Neuronal stem cell (in vitro differentiated cells): Measurements from ENCODE around the gene MAGI1.

ENCODE experiments used
- DNase-seq: peaks from one replicate; pipeline ENCODE4 v3.0.0-alpha.2; 2013; ENCODE audit warnings: low spot score
- H2AFZ ChIP-seq: one replicate; pipeline ENCODE4 v1.6.1; 2013; ENCODE audit warnings: mild to moderate bottlenecking, low read length, inconsistent platforms
- H2AK5ac ChIP-seq: 2 replicates; pipeline ENCODE4 v1.6.1; 2013; ENCODE audit warnings: low read depth, mild to moderate bottlenecking, inconsistent platforms, low read length, moderate library complexity, mixed read lengths
- H2BK120ac ChIP-seq: 2 replicates; pipeline ENCODE4 v1.6.1; 2013; ENCODE audit warnings: low read depth, mild to moderate bottlenecking, inconsistent platforms, low read length, moderate library complexity, mixed read lengths
- H2BK12ac ChIP-seq: one replicate; pipeline ENCODE4 v1.6.1; 2013; ENCODE audit warnings: low read length, inconsistent platforms
- H2BK15ac ChIP-seq: 2 replicates; pipeline ENCODE4 v1.6.1; 2013; ENCODE audit warnings: mild to moderate bottlenecking, low read length, inconsistent platforms, mixed read lengths
- H2BK5ac ChIP-seq: one replicate; pipeline ENCODE4 v1.6.1; 2013; ENCODE audit warnings: inconsistent platforms, mild to moderate bottlenecking, low read length, moderate library complexity
- H3K14ac ChIP-seq: one replicate; pipeline ENCODE4 v1.6.1; 2013; ENCODE audit warnings: low read length, inconsistent platforms
- H3K18ac ChIP-seq: 2 replicates; pipeline ENCODE4 v1.6.1; 2013; ENCODE audit warnings: low read length, inconsistent platforms
- H3K23ac ChIP-seq: 2 replicates; pipeline ENCODE4 v1.6.1; 2013; ENCODE audit warnings: low read depth, mild to moderate bottlenecking, mixed read lengths, low read length, inconsistent platforms; ENCODE audit not compliant: poor library complexity
- H3K27ac ChIP-seq: replicated peaks from 3 replicates; pipeline ENCODE4 v1.5.1; 2013; ENCODE audit warnings: low read length, inconsistent platforms
- H3K27me3 ChIP-seq, 3 experiments: 2 replicates each; pipeline ENCODE4 v1.6.1; 2013; ENCODE audit warnings: low read length in 3 of 3, mild to moderate bottlenecking in 2 of 3, inconsistent platforms in 1 of 3, low read depth in 1 of 3, mixed read lengths in 1 of 3, moderate library complexity in 1 of 3; ENCODE audit not compliant: control insufficient read depth in 3 of 3, insufficient read depth in 3 of 3
- H3K36me3 ChIP-seq, 2 donors: replicated peaks in 1 of 2; 2 replicates each; pipeline ENCODE4 v1.6.1; 2013; ENCODE audit warnings: low read length in 2 of 2; ENCODE audit not compliant: control insufficient read depth in 2 of 2, insufficient read depth in 2 of 2
- H3K4ac ChIP-seq: 2 replicates; pipeline ENCODE4 v1.6.1; 2013; ENCODE audit warnings: inconsistent platforms, mild to moderate bottlenecking, low read length, moderate library complexity
- H3K4me1 ChIP-seq, 2 donors: 1 replicate in 1 of 2; 2 replicates in 1 of 2; pipeline ENCODE4 v1.6.1; 2013; ENCODE audit warnings: low read length in 2 of 2, low read depth in 1 of 2; ENCODE audit not compliant: control insufficient read depth in 2 of 2, insufficient read depth in 1 of 2
- H3K4me2 ChIP-seq: one replicate; pipeline ENCODE4 v1.6.1; 2013; ENCODE audit warnings: mild to moderate bottlenecking, low read length, inconsistent platforms; ENCODE audit not compliant: insufficient read depth, poor library complexity, severe bottlenecking
- H3K4me3 ChIP-seq, 2 donors: 2 replicates each; pipeline ENCODE4 v1.5.1; 2013; ENCODE audit warnings: low read length in 2 of 2, mild to moderate bottlenecking in 2 of 2, inconsistent platforms in 1 of 2, moderate library complexity in 1 of 2
- H3K79me1 ChIP-seq: one replicate; pipeline ENCODE4 v1.6.1; 2013; ENCODE audit warnings: low read depth, mild to moderate bottlenecking, inconsistent platforms, low read length, moderate library complexity
- H3K9ac ChIP-seq: one replicate; pipeline ENCODE4 v1.6.1; 2013; ENCODE audit warnings: mild to moderate bottlenecking, low read depth, low read length, inconsistent platforms; ENCODE audit not compliant: poor library complexity
- H3K9me3 ChIP-seq, 2 donors: replicated peaks in 1 of 2; 2 replicates each; pipeline versions ENCODE3 to v1.6.1; 2013; ENCODE audit warnings: low read length in 2 of 2, mild to moderate bottlenecking in 2 of 2, inconsistent platforms in 1 of 2, low read depth in 1 of 2, mixed read lengths in 1 of 2, moderate library complexity in 1 of 2; ENCODE audit not compliant: control insufficient read depth in 2 of 2, insufficient read depth in 1 of 2
- H4K8ac ChIP-seq: one replicate; pipeline ENCODE4 v1.6.1; 2013; ENCODE audit warnings: low read depth, mild to moderate bottlenecking, inconsistent platforms, low read length, moderate library complexity
- H4K91ac ChIP-seq: one replicate; pipeline ENCODE4 v1.6.1; 2013; ENCODE audit warnings: low read length, low read depth, mild to moderate bottlenecking, inconsistent platforms; ENCODE audit not compliant: poor library complexity
- WGBS, 2 donors: extraction: QIAGEN DNeasy Blood & Tissue Kit; methylation state at CpG; one replicate each; pipeline ENCODE4 v1.1.7; 2013; ENCODE audit warnings: missing lambda C conversion rate in 2 of 2, mixed read lengths in 1 of 2; ENCODE audit not compliant: insufficient read length in 2 of 2, insufficient replicate concordance in 1 of 2; ENCODE audit errors: extremely low coverage in 2 of 2; 5-methylcytosine and 5-hydroxymethylcytosine counted together

Gene MAGI1

GRCh38 chr3:65846936-65847335, 191.8 kb downstream of the MAGI1 start:
- Histone ChIP-seq H2AFZ (no peak overlapping the region), H2AK5ac (no peak overlapping the region), H3K23ac (no peak overlapping the region), H4K8ac (no peak overlapping the region), H3K79me1 (no peaks in the 10 kb centered on the region), H3K4me1 (peaks cover 0 to 4% of the 10 kb centered on the region in 2 donors), H2BK15ac (no peak overlapping the region), H3K9me3 (no peaks in the 10 kb centered on the region), H3K36me3 (no peaks in the 10 kb centered on the region), H2BK12ac (no peak overlapping the region), H3K27ac (no peak overlapping the region), H2BK120ac (no peak overlapping the region), H4K91ac (no peak overlapping the region), H3K14ac (no peak overlapping the region), H3K9ac (no peak overlapping the region), H2BK5ac (no peak overlapping the region), H3K4me3 (no peak overlapping the region), H3K18ac (no peak overlapping the region), H3K27me3 (no peaks in the 10 kb centered on the region), H3K4ac (no peak overlapping the region), H3K4me2 (no peak overlapping the region)
- no peak for DNase-seq
- WGBS, 2 donors: no CpG with 5 or more reads among the region's 1 CpG

- DNase-seq: no peak
- no peak overlapping the region for H2BK12ac ChIP-seq
- no peaks in the 10 kb centered on the region for H3K79me1 ChIP-seq
- H3K14ac ChIP-seq: no peak overlapping the region
- H3K4me3 ChIP-seq: no peak overlapping the region
- no peak overlapping the region for H4K91ac ChIP-seq
- no peak overlapping the region for H2AK5ac ChIP-seq
- no peak overlapping the region for H3K9ac ChIP-seq
- H2AFZ ChIP-seq: no peak overlapping the region
- H3K36me3 ChIP-seq: no peaks in the 10 kb centered on the region
- H3K9me3 ChIP-seq: no peaks in the 10 kb centered on the region
- H3K18ac ChIP-seq: no peak overlapping the region
- no peaks in the 10 kb centered on the region for H3K27me3 ChIP-seq
- no peak overlapping the region for H3K4me2 ChIP-seq
- no peak overlapping the region for H3K23ac ChIP-seq
- H2BK5ac ChIP-seq: no peak overlapping the region
- no peak overlapping the region for H2BK15ac ChIP-seq
- WGBS, 2 donors: no CpG with 5 or more reads among the region's 2 CpGs
- H2BK120ac ChIP-seq: no peak overlapping the region
- H3K4ac ChIP-seq: no peak overlapping the region
- H3K27ac ChIP-seq: no peak overlapping the region
- H3K4me1 ChIP-seq: peaks cover 0 to 4% of the 10 kb centered on the region in 2 donors
- no peak overlapping the region for H4K8ac ChIP-seq
Measured at GRCh38 chr3:65844370-65844769, 194.3 kb downstream of the MAGI1 start.

- Histone ChIP-seq H3K36me3 (no peaks in the 10 kb centered on the region), H2BK5ac (no peak overlapping the region), H3K14ac (no peak overlapping the region), H2BK12ac (no peak overlapping the region), H3K4me2 (no peak overlapping the region), H2AK5ac (no peak overlapping the region), H3K9me3 (no peaks in the 10 kb centered on the region), H3K18ac (no peak overlapping the region), H2AFZ (no peak overlapping the region), H3K4ac (no peak overlapping the region), H3K4me3 (no peak overlapping the region), H4K91ac (no peak overlapping the region), H3K4me1 (peaks cover 0 to 4% of the 10 kb centered on the region in 2 donors), H3K27me3 (no peaks in the 10 kb centered on the region), H2BK120ac (no peak overlapping the region), H3K23ac (no peak overlapping the region), H2BK15ac (no peak overlapping the region), H3K27ac (no peak overlapping the region), H3K9ac (no peak overlapping the region), H4K8ac (no peak overlapping the region), H3K79me1 (no peaks in the 10 kb centered on the region)
- DNase-seq: no peak
- WGBS, 2 donors: no CpG with 5 or more reads among the region's 1 CpG
Measured at GRCh38 chr3:65843732-65844131, 195.0 kb downstream of the MAGI1 start.

- no peak overlapping the region for H2BK5ac ChIP-seq
- H3K9ac ChIP-seq: no peak overlapping the region
- H3K23ac ChIP-seq: no peak overlapping the region
- H3K4ac ChIP-seq: no peak overlapping the region
- no peak overlapping the region for H2BK120ac ChIP-seq
- H3K9me3 ChIP-seq: peaks cover 0 to 2% of the 10 kb centered on the region in 2 donors
- no CpG with 5 or more reads among the region's 4 CpGs for WGBS, 2 donors
- no peak overlapping the region for H3K27ac ChIP-seq
- H2BK12ac ChIP-seq: no peak overlapping the region
- no peak overlapping the region for H3K4me3 ChIP-seq
- no peak overlapping the region for H2AK5ac ChIP-seq
- H4K91ac ChIP-seq: no peak overlapping the region
- no peak overlapping the region for H3K18ac ChIP-seq
- no peak overlapping the region for H2AFZ ChIP-seq
- no peaks in the 10 kb centered on the region for H3K4me1 ChIP-seq
- no peaks in the 10 kb centered on the region for H3K79me1 ChIP-seq
- no peak overlapping the region for H2BK15ac ChIP-seq
- H3K14ac ChIP-seq: no peak overlapping the region
- H4K8ac ChIP-seq: no peak overlapping the region
- DNase-seq: no peak
- H3K27me3 ChIP-seq: no peaks in the 10 kb centered on the region
- H3K4me2 ChIP-seq: no peak overlapping the region
- H3K36me3 ChIP-seq: no peaks in the 10 kb centered on the region
Measured at GRCh38 chr3:65837604-65838003, 201.1 kb downstream of the MAGI1 start.
